Measurements from ENCODE around the gene DPPA3. TPM values are rescaled to one million over a fixed set of nuclear protein-coding genes. Genes with fewer than 3 reads are reported as not detected.
"Not testable (repeated sequence)": the region's sequence is repeated elsewhere in the genome, so short reads cannot be mapped to it uniquely, and the experiment has no call there.

Gene DPPA3
- total RNA-seq, 1 donor from 2014 or later, result not detected

GRCh38 chr12:7730984-7731383, 19.8 kb downstream of the DPPA3 start:
- not testable (repeated sequence) for DNase-seq (ENCODE audit: low spot score)

- no peak for DNase-seq (ENCODE audit: low spot score)
Observed at GRCh38 chr12:7731486-7731885, 20.3 kb downstream of the DPPA3 start.

GRCh38 chr12:7732993-7733392, 21.8 kb downstream of the DPPA3 start:
- no peak for DNase-seq (ENCODE audit: low spot score)

GRCh38 chr12:7747246-7747645, 36.0 kb downstream of the DPPA3 start, which contains the start of gene CLEC4C:
Gene CLEC4C (minus strand): TSS chr12:7747375. CDS start chr12:7747348, 27 bp downstream.
- DNase-seq (ENCODE audit: low spot score), result no peak

GRCh38 chr12:7748852-7749251, 37.6 kb downstream of the DPPA3 start:
- DNase-seq (ENCODE audit: low spot score), result no peak

GRCh38 chr12:7749442-7749841, 38.2 kb downstream of the DPPA3 start:
- no peak for DNase-seq (ENCODE audit: low spot score)

- no peak for DNase-seq (ENCODE audit: low spot score)
Observed at GRCh38 chr12:7750350-7750749, 39.1 kb downstream of the DPPA3 start.

- no peak for DNase-seq (ENCODE audit: low spot score)
Observed at GRCh38 chr12:7751394-7751793, 40.2 kb downstream of the DPPA3 start.

- not testable (repeated sequence) for DNase-seq (ENCODE audit: low spot score)
Observed at GRCh38 chr12:7751941-7752922, 41.0 kb downstream of the DPPA3 start.

- DNase-seq (ENCODE audit: low spot score), result not testable (repeated sequence)
Observed at GRCh38 chr12:7755668-7756067, 44.4 kb downstream of the DPPA3 start.

- DNase-seq (ENCODE audit: low spot score), result no peak
Observed at GRCh38 chr12:7756993-7757392, 45.8 kb downstream of the DPPA3 start.

GRCh38 chr12:7758766-7759140, 47.5 kb downstream of the DPPA3 start:
- DNase-seq (ENCODE audit: low spot score), result no peak

Other genes starting within 250 kb of the DPPA3 start
- 92.6 TPM for gene CD163, start 207.7 kb upstream of the DPPA3 start, total RNA-seq
- 0.26 TPM for gene APOBEC1, start 45.5 kb upstream of the DPPA3 start, total RNA-seq
- not detected for gene GDF3, start 15.7 kb upstream of the DPPA3 start, total RNA-seq
- not detected for gene CLEC4C, start 35.9 kb downstream of the DPPA3 start, total RNA-seq
- not detected for gene NANOGNB, start 53.8 kb downstream of the DPPA3 start, total RNA-seq
- gene NANOG, start 78.0 kb downstream of the DPPA3 start, total RNA-seq, result 0.43 TPM
- 1.1 TPM for gene SLC2A14, start 161.5 kb downstream of the DPPA3 start, total RNA-seq
- 50.6 TPM for gene SLC2A3, start 224.8 kb downstream of the DPPA3 start, total RNA-seq